MV-4-11 (cell line): ENCODE results near the gene VAC14.

Source experiments
- DNase-seq: peaks from one replicate; lab custom pipeline; 2025; lab: John Stamatoyannopoulos, UW

Gene VAC14

DNA sequence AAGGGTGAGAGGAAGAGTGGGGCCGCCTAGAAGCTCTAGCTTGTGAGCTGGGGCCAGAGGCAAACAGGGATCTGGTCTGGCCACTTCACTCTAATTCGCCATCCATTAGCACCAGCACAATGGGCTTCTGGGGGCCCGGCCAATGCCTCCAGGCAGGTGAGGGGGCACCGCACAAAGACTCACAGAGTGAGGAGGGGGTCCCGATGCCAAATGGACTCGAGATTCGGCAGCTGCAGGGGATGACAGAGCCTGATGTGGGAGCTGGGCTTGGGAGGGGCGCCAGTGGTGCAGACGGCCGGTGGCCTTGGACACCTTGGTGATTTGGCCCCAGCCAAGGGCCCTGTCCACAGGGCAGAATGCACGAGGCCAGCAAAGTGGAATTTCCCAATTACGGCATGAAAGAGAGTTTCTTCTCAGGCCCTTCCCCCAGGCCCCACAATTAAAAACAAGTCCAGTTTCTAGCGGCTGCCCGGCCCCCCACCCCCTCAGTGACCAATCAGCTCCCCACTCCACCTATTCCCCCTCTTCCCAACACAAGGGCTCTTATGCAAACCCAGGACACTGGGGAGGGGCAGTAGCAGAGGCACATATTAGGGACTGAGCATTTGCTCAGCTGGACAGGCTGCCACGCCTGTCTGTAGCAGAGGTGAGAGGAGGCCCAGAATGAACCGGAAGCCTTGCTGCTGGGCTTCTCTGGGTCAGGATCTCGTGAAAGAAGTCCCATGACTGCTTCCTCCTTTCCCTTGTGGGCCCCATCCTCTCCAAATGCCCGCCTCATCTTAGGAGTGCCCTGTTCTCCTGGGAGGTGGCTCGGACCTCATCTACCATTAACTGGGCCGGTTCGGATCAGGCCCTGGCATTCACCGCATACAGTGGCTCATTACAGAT lies 75.7 kb downstream of the VAC14 start:
- no peak for DNase-seq

GRCh38 chr16:70724146-70725023 lies 76.6 kb downstream of the VAC14 start:
- no peak for DNase-seq

- no peak for DNase-seq
These were observed 77.2 kb downstream of the VAC14 start for GRCh38 chr16:70723740-70724145.

GRCh38 chr16:70721202-70721963 lies 79.6 kb downstream of the VAC14 start:
- DNase-seq, result no peak

DNA sequence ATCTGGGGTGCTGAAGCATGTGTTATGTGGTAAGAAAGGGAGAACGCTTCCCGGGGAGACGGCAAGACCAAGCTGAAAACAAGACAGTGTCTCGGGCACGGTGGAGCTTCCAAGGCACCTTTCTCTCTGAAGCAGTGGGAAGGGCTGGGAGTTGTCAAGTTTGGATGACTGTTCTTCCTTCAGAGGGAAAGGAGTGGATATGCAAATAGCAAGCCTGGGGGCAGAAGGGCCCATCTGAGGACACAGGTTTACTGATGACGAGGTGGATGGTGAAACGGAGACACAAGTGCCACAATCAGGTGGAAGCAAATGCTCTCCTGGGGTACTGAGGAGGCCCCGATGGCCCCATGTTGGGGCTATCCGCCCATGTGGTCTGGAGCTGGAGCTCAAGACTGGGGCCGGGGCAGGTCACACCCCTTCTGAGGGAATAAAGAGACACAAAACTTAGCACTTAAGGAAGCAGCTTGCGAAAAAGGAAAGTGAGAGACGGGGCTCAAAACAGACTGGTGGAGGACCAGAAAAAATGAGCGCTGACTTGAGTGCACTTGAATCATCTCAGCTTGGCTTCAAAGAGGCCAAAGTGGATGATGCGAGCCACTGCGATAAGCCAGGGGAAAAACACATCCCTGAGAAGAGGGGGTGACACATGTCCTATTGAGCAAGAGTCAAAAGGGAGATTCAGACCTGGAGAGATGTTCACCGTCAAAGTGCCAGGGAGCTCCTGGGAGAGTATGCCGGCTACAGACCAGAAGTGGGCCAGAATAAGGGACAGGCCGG lies 80.3 kb downstream of the VAC14 start:
- no peak for DNase-seq

- DNase-seq, result no peak
These were observed 83.9 kb downstream of the VAC14 start for GRCh38 chr16:70717065-70717464.

- DNase-seq, result no peak
These were observed 85.0 kb downstream of the VAC14 start for GRCh38 chr16:70715860-70716357.

GRCh38 chr16:70715055-70715858 lies 85.7 kb downstream of the VAC14 start:
- no peak for DNase-seq

DNA sequence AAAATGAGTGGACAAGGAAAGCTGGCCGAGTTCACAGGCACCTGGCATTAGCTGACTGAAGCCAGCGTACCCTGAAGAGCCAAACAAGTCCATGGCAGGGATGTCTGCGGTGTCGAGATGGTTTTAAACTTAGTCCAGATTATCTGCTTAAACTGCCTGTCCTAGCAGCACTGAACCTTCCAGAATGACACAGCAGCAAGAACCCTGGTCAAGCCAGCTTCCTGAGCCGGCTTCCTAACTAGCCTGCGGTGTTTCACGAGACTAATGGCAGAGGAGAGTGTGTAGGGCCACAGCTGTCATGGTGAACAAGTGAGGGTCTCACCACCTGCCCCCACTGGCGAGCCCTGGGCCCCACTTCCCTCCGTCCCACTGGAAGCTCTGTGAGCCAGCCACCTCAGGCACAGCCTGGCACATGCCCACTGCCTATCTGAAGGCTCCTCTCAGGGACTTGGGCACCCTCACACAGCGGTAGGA lies 86.3 kb downstream of the VAC14 start:
- no peak for DNase-seq

DNA sequence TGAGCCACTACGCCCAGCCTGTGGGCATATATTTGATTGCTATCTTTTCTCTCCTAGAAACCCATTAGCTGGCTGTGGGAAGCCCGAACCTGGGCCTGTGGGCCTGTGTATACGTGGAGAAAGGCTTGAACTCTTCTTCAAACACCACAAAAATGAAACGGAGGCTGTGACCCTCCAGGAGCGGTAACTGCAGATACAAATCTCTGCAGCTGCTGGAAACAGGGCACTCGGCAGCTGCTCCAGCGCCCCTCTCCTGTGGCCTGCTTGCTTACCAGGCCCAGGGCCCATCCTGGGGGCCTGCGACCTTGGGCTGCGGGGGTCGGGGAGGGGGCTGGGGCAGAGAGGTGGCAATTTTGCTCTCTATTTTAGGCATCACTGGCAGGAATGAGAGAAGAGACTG lies 87.1 kb downstream of the VAC14 start:
- DNase-seq, result no peak

- DNase-seq, result no peak
These were observed 87.6 kb downstream of the VAC14 start for GRCh38 chr16:70713342-70713741.

DNA sequence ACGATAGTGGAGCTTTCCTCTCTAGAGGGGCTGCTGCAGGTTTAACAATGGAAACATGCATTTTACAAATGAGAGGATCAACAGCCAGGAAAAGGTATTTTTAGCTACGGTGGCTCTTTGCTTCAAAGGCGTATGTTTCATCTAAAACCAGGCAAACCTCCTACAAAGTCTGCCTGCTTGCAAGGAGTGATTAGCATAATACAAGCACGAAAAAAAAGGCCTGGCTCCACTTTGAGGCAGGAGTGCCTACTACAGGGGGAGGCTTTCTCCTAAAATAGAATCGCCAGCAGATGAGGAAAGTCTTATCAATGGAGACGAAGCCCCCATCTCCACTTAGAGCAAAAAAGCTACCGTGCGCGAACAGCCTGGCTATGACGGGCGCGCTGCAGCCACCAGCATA lies 88.0 kb downstream of the VAC14 start:
- DNase-seq, result no peak

GRCh38 chr16:70712359-70712758 lies 88.6 kb downstream of the VAC14 start:
- DNase-seq, result no peak

- no peak for DNase-seq
These were observed 89.5 kb downstream of the VAC14 start for GRCh38 chr16:70711211-70712031.

DNA sequence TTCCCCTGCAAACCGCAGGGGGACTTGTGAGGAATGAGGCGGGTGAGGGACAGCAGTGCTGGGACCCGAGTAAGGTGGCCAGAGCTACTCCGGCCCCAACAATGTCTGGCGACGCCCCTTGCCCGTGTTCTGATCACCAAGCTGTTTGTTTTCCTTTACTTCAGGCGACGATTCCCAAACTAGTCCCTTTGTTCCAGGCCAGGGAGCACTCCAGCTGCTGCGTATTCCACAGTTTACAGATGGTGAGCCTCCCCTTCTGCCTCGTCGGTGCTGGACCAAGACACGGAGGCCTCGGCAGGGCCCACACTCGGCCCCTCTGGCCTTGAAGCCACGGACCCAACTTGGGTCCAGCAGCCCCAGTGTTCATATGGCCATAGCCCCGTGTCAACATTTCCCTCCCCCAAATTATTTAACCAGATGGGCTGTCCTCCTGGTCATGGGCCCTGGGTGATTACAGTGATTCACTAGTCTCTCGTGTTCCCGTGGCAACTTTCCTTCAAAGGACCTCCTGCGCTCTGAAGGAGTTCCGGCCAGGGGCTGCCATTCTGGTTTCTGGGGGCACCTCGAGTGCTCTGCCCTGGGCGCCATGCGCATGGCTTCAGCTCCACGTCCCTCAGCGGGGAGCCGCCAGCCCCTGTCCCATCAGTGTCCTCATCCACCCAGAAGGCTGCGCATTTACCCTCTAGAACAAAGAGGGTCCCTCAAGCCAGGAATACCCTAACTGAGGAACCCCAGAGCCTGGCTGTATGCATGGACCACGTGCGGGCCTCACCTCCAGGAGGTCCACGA lies 90.3 kb downstream of the VAC14 start:
- no peak for DNase-seq

DNA sequence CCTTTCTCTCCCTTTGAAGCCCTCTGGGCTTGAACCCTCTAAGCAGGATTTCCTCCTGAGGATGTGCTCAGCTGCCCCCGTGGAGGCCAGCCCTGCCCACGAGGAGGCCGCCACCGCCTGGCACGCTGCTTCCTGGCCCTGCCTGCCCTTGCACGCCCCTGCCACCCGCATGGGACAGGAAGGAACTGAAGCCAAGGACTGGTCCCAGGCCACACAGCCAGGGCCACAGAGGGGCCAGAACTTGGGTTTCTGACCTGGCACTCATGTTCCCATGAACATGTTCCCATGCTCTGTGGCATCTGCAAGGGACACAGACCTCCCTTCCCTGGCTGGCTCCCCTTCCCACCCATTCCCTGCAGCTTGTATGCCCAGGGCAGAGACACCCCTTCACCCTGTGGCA lies 91.0 kb downstream of the VAC14 start:
- DNase-seq, result no peak

- DNase-seq, result no peak
These were observed 91.5 kb downstream of the VAC14 start for GRCh38 chr16:70709457-70709856.
